HL-60 (cell line): Measurements from ENCODE around the gene DGKH.
"Not testable (repeated sequence)": the region's sequence is repeated elsewhere in the genome, so short reads cannot be mapped to it uniquely, and the experiment has no call there.

ENCODE experiments used
- DNase-seq, 2 experiments: peaks; one replicate each; pipeline ENCODE4 v3.0.0-alpha.2; 2010 to 2020; ENCODE audit warnings: low read depth in 1 of 2, low spot score in 1 of 2
- H3K27ac ChIP-seq: fragments of 250-450 bp; sonication (Bioruptor Pico); replicated peaks from 2 replicates; pipeline ENCODE4 v1.5.1; 2020; ENCODE audit warnings: mild to moderate bottlenecking, moderate library complexity
- H3K27me3 ChIP-seq: fragments of 250-450 bp; sonication (Bioruptor Pico); 2 replicates; pipeline ENCODE4 v1.5.1; 2021; ENCODE audit warnings: mild to moderate bottlenecking, moderate library complexity; ENCODE audit not compliant: insufficient read depth, poor library complexity, severe bottlenecking
- H3K4me3 ChIP-seq: replicated peaks from 2 replicates; pipeline ENCODE4 v1.5.1; 2011; ENCODE audit warnings: mild to moderate bottlenecking, control low read depth, low read length; ENCODE audit not compliant: insufficient read depth
- CTCF ChIP-seq: IDR thresholded peaks from one replicate; pipeline ENCODE4 v1.5.1; 2011; ENCODE audit warnings: low read length, control low read depth, inconsistent platforms; ENCODE audit not compliant: insufficient read depth
- GABPA ChIP-seq: IDR thresholded peaks from 2 replicates; pipeline ENCODE4 v1.6.1; 2012; ENCODE audit warnings: low read depth
- POLR2AphosphoS5 ChIP-seq: IDR thresholded peaks from 2 replicates; pipeline ENCODE4 v1.6.1; 2012; ENCODE audit warnings: low read depth
- REST ChIP-seq: IDR thresholded peaks from 2 replicates; pipeline ENCODE4 v1.6.1; 2012; ENCODE audit warnings: low read depth; ENCODE audit not compliant: insufficient replicate concordance
- SPI1 ChIP-seq: IDR thresholded peaks from 2 replicates; pipeline ENCODE4 v1.6.1; 2012; ENCODE audit warnings: low read depth, mild to moderate bottlenecking, borderline replicate concordance

The DGKH gene

GRCh38 chr13:42136518-42136917, 88.1 kb downstream of the DGKH start:
- Histone ChIP-seq H3K27me3 (no peaks in the 10 kb centered on the region), H3K27ac (no peak overlapping the region), H3K4me3 (no peak overlapping the region)
- TF ChIP-seq POLR2AphosphoS5 (no peak), GABPA (no peak), CTCF (no peak), REST (no peak), SPI1 (no peak)
- no peak for DNase-seq

GRCh38 chr13:42137856-42138537, 89.5 kb downstream of the DGKH start:
- Histone ChIP-seq H3K27ac (no peak overlapping the region), H3K27me3 (no peaks in the 10 kb centered on the region), H3K4me3 (no peak overlapping the region)
- TF ChIP-seq SPI1 (no peak), REST (no peak), POLR2AphosphoS5 (no peak), GABPA (no peak), CTCF (no peak)
- DNase-seq: no peak

GRCh38 chr13:42140494-42140893, 92.0 kb downstream of the DGKH start:
- no peaks in the 10 kb centered on the region for H3K27me3 ChIP-seq
- no peak for TF ChIP-seq GABPA
- no peak for TF ChIP-seq REST
- no peak for TF ChIP-seq POLR2AphosphoS5
- no peak overlapping the region for H3K27ac ChIP-seq
- no peak for DNase-seq
- no peak overlapping the region for H3K4me3 ChIP-seq

GRCh38 chr13:42141052-42141451, 92.6 kb downstream of the DGKH start:
- not testable (repeated sequence) for H3K27ac ChIP-seq, H3K27me3 ChIP-seq, H3K4me3 ChIP-seq, DNase-seq
